ENCODE results near the gene CSMD2. TPM values are rescaled to one million over a fixed set of nuclear protein-coding genes. Genes with fewer than 3 reads are reported as not detected.

The CSMD2 gene
- total RNA-seq, 2 donors from 2014 or later = not detected

DNA sequence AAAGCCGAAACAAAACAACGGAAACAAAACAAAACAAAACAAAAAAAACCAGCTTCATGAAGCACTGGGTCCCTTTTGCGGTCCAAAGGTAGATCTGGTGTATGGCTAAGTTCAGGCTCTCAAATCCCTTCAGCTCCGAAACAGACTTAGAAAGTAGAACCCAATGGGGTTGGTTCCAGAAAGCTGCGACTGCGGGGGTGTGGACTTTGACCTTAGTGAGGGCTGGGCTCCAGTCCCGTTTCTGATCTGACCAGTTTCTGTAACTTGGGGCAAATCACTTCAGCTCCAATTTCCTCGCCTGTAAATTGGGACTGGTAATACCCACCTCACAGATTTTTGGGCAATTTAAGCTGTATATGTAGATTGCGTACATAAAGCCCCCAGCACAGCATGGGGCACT is 587.4 kb downstream of the CSMD2 start:
- Mint-ChIP-seq H3K36me3 (ENCODE audit: low read depth) (peaks cover 5% of the 10 kb centered on the region), H3K4me3 (no peak overlapping the region), H3K27me3 (peaks cover 79% of the 10 kb centered on the region), H3K27ac (no peak overlapping the region), H3K4me1 (no peaks in the 10 kb centered on the region)
- ATAC-seq (no peak), DNase-seq (no peak)
- no peaks in the 10 kb centered on the region for H3K9me3 ChIP-seq (ENCODE audit: control insufficient read depth, low read length, poor library complexity, severe bottlenecking)

DNA sequence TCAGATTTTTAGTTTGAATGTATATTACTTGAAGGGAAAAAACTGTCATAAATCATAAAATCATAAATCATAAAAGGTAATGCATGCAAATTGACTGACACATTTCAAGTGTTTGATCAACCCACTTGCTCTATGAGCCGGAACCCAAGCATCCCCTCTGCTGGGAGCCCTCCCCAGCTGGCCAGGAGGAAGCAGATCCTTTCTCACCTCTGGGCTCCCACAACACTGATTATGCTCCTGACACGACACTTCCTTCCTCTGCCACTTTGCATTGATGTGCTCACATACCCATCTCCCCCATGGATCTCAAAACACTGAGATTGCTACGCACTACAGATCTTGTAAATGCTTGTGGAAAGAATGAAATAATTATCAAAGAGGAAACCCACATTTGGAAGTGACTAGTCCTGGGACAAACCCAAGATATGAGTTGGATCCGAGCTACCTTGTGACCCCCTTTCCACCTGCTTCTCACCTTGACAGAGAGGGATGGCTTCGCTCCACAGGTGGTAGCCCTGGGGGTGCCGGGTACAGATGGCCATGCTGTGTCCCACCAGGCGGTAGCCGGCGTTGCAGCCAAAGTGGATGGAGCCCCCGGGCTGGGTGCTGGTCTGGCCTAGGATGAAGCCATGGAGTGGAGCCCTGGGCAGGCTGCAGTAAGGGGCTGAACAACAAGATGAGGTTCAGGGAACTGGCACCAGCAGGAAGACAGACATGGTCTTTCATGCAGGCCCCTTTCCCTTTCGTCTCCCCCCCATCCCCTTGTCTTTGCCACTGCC is 588.0 kb downstream of the CSMD2 start:
- Mint-ChIP-seq H3K4me1 (no peaks in the 10 kb centered on the region), H3K27me3 (peaks cover 79% of the 10 kb centered on the region), H3K4me3 (no peak overlapping the region), H3K27ac (no peak overlapping the region), H3K36me3 (ENCODE audit: low read depth) (peaks cover 5% of the 10 kb centered on the region)
- no peak for ATAC-seq
- H3K9me3 ChIP-seq (ENCODE audit: control insufficient read depth, low read length, poor library complexity, severe bottlenecking) = no peaks in the 10 kb centered on the region
- DNase-seq = no peak

DNA sequence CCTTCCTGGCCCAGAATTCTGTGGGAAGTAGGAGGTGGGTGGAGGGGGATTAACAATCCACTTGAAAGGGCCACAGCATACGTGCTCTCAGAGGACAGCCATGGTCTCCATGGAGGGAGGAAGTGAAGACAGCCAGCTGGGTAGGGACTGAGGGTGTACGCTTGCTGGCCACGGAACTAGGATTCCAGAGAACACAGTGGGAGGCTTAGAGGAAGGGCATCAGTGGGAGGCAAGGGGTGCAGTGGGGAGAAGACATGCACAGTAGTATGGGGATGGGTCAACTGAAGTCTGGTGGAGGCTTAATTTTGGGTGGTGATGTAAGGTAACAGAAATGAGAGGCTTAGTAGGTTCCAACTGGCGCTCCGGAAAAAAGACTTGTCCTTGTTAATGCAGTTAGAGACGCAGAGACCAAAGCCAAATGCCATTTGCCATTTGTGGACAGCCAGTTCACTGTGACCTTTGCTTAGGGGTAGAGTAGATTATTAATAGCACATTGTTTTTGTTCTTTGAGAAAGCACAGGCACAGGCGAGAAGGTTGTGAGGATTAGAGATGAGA is 589.6 kb downstream of the CSMD2 start:
- Mint-ChIP-seq H3K27me3 (peaks cover 80% of the 10 kb centered on the region), H3K4me3 (no peak overlapping the region), H3K4me1 (no peaks in the 10 kb centered on the region), H3K27ac (no peak overlapping the region), H3K36me3 (ENCODE audit: low read depth) (peaks cover 4% of the 10 kb centered on the region)
- ATAC-seq (no peak), DNase-seq (no peak)
- H3K9me3 ChIP-seq (ENCODE audit: control insufficient read depth, low read length, poor library complexity, severe bottlenecking) = no peaks in the 10 kb centered on the region

GRCh38 chr1:33573661-33574060 is 591.4 kb downstream of the CSMD2 start:
- Mint-ChIP-seq H3K4me3 (no peak overlapping the region), H3K27ac (no peak overlapping the region), H3K4me1 (no peaks in the 10 kb centered on the region), H3K27me3 (peaks cover 71% of the 10 kb centered on the region), H3K36me3 (ENCODE audit: low read depth) (peaks cover 2% of the 10 kb centered on the region)
- no peak for DNase-seq
- ATAC-seq = no peak
- H3K9me3 ChIP-seq (ENCODE audit: control insufficient read depth, low read length, poor library complexity, severe bottlenecking) = no peaks in the 10 kb centered on the region

DNA sequence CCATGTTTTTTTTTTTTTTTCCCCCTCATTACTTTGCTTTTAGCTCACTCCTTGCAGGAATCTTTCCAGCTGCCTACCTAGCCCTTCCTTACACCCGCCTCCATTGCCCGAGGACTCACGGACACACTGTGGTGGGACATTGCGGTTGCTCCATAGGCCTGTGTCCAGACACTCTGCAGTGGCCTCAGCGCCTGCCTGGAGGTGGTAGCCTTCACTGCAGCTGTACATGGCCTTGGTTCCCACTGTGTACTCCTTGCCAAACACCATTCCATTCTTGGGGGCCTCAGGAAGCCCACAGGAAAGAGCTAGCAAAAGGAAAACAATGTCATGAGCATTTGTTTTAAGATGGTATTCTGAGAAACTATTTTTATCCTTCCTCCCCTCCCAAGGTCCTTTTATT is 592.6 kb downstream of the CSMD2 start:
- Mint-ChIP-seq H3K4me1 (no peaks in the 10 kb centered on the region), H3K27ac (no peak overlapping the region), H3K4me3 (no peak overlapping the region), H3K27me3 (peaks cover 62% of the 10 kb centered on the region), H3K36me3 (ENCODE audit: low read depth) (peaks cover 2% of the 10 kb centered on the region)
- ATAC-seq = no peak
- H3K9me3 ChIP-seq (ENCODE audit: control insufficient read depth, low read length, poor library complexity, severe bottlenecking) = no peaks in the 10 kb centered on the region
- DNase-seq = no peak

DNA sequence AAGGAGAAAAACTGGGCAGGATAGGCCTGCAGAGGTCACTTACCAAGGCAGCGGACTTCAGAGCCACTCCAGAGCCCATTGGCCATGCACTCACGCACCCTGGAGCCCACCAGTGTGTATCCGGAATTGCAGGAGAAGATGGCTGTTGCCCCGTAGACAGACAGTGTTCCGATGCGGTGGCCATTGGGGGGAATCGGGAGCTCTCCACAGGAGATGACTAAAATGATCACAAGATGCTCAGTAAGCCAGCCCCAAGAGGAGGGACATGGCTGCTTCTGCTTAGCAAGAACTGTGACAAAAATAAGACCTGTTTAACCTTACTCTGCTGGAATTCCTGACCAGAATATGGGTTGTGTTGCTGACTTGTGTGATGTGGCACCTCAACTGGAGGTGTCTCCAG is 595.7 kb downstream of the CSMD2 start:
- Mint-ChIP-seq H3K4me3 (no peak overlapping the region), H3K36me3 (ENCODE audit: low read depth) (peaks cover 2% of the 10 kb centered on the region), H3K27ac (no peak overlapping the region), H3K4me1 (no peaks in the 10 kb centered on the region), H3K27me3 (peaks cover 43% of the 10 kb centered on the region)
- no peaks in the 10 kb centered on the region for H3K9me3 ChIP-seq (ENCODE audit: control insufficient read depth, low read length, poor library complexity, severe bottlenecking)
- no peak for ATAC-seq
- DNase-seq = no peak

GRCh38 chr1:33563699-33564098 is 601.3 kb downstream of the CSMD2 start:
- Mint-ChIP-seq H3K4me3 (no peak overlapping the region), H3K4me1 (no peaks in the 10 kb centered on the region), H3K36me3 (ENCODE audit: low read depth) (no peaks in the 10 kb centered on the region), H3K27me3 (peaks cover 46% of the 10 kb centered on the region), H3K27ac (no peak overlapping the region)
- DNase-seq = no peak
- no peak for ATAC-seq
- no peaks in the 10 kb centered on the region for H3K9me3 ChIP-seq (ENCODE audit: control insufficient read depth, low read length, poor library complexity, severe bottlenecking)

DNA sequence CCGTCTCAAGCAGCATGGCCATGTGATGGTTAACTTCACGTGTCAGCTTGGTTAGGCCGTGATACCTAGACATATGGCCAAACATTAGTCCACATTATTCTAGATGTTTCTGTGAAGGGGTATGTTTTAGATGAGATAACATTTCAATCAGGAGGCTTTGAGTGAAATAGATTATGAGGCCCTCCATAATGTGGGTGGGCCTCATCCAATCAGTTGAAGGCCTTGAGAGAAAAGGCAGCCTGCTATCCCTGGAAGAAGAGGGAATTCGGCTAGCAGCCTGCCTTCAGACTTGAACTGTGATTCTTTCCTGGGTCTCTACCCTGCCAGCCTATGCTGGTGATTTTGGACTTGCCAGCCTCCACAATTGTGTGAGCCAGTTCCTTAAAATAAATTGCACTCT is 602.5 kb downstream of the CSMD2 start:
- H3K36me3 Mint-ChIP-seq (ENCODE audit: low read depth) = no peaks in the 10 kb centered on the region
- H3K9me3 ChIP-seq (ENCODE audit: control insufficient read depth, low read length, poor library complexity, severe bottlenecking) = no peaks in the 10 kb centered on the region
- no peak overlapping the region for H3K4me3 Mint-ChIP-seq
- no peaks in the 10 kb centered on the region for H3K4me1 Mint-ChIP-seq
- no peak overlapping the region for H3K27ac Mint-ChIP-seq
- DNase-seq (no peak), ATAC-seq (no peak)
- peaks cover 46% of the 10 kb centered on the region for H3K27me3 Mint-ChIP-seq

- no peak overlapping the region for H3K27ac Mint-ChIP-seq
- H3K4me3 Mint-ChIP-seq = no peak overlapping the region
Observed at GRCh38 chr1:33561576-33561975, 603.5 kb downstream of the CSMD2 start.

GRCh38 chr1:33560680-33561079 is 604.4 kb downstream of the CSMD2 start:
- Mint-ChIP-seq H3K27me3 (peaks cover 46% of the 10 kb centered on the region), H3K4me1 (no peaks in the 10 kb centered on the region), H3K4me3 (no peak overlapping the region), H3K36me3 (ENCODE audit: low read depth) (no peaks in the 10 kb centered on the region), H3K27ac (no peak overlapping the region)
- no peak for DNase-seq
- H3K9me3 ChIP-seq (ENCODE audit: control insufficient read depth, low read length, poor library complexity, severe bottlenecking) = no peaks in the 10 kb centered on the region
- ATAC-seq = no peak

More at GRCh38 chr1:33561576-33561975, 603.5 kb downstream of the CSMD2 start:
- DNase-seq (no peak), ATAC-seq (no peak)
- Mint-ChIP-seq H3K36me3 (ENCODE audit: low read depth) (no peaks in the 10 kb centered on the region), H3K4me1 (no peaks in the 10 kb centered on the region), H3K27me3 (peaks cover 46% of the 10 kb centered on the region)
- H3K9me3 ChIP-seq (ENCODE audit: control insufficient read depth, low read length, poor library complexity, severe bottlenecking) = no peaks in the 10 kb centered on the region

DNA sequence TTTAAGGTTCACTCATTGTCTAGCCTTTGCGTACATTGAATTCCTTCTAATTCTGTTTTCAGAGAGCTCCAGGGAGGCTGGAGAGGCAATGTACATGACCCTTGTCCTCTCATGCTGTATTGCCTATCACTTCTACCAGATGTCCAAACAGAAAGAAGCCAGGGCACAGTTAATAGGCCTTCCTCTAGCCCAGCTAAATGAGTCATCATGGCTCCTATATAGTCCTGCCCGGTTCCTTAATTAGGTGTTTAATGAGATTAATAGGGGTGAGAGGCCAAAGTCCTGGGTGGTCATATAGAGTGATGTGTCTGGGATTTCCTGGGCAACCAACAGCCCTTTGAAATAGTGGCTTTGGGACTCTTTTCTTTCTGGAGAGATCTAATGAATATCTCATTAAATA is 616.3 kb downstream of the CSMD2 start:
- Mint-ChIP-seq H3K27ac (no peak overlapping the region), H3K36me3 (ENCODE audit: low read depth) (peaks cover 3% of the 10 kb centered on the region), H3K4me1 (no peaks in the 10 kb centered on the region), H3K27me3 (peaks cover 33% of the 10 kb centered on the region), H3K4me3 (no peak overlapping the region)
- DNase-seq (no peak), ATAC-seq (no peak)
- H3K9me3 ChIP-seq (ENCODE audit: control insufficient read depth, low read length, poor library complexity, severe bottlenecking) = no peaks in the 10 kb centered on the region

DNA sequence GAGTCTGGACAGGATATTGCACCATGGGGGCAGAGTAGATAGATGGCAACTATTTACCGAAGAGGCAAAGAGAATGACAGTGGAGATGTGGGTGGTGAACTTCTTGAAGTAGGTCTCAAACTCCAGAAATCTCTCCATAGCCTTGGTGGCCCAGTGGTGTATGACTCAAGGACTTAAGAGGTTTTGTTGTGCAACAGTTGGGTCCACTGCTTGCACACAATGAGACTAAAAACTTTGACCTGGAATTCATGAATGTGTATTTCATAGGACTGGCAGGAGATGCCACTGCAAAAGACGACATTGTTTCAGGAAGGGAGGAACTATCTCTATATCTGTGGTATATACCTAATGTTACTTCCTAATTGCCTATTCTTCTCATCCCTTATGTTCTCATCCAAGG is 616.7 kb downstream of the CSMD2 start:
- Mint-ChIP-seq H3K4me3 (no peak overlapping the region), H3K27me3 (peaks cover 30% of the 10 kb centered on the region), H3K36me3 (ENCODE audit: low read depth) (peaks cover 3% of the 10 kb centered on the region), H3K27ac (no peak overlapping the region), H3K4me1 (no peaks in the 10 kb centered on the region)
- no peak for ATAC-seq
- no peak for DNase-seq
- no peaks in the 10 kb centered on the region for H3K9me3 ChIP-seq (ENCODE audit: control insufficient read depth, low read length, poor library complexity, severe bottlenecking)

DNA sequence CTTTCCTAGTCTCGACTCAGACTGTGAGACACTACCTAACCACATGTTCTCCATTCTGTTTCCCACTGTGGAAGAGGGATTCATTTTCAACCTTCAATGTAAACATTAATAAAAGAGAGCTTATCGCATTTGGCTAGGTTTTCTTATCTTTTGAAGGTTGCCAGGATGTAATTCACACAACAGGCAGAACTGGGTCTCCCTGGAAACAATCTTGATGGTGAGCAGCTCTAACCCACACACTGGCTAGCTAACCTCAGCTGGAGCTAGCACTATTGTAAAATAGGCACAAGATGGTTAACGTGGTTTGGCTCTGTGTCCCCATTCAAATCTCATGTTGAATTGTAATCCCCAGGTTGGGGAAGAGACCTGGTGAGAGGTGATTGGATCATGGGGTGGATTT is 617.5 kb downstream of the CSMD2 start:
- no peak for DNase-seq
- ATAC-seq = no peak
- Mint-ChIP-seq H3K4me1 (no peaks in the 10 kb centered on the region), H3K4me3 (no peak overlapping the region), H3K36me3 (ENCODE audit: low read depth) (peaks cover 3% of the 10 kb centered on the region), H3K27ac (no peak overlapping the region), H3K27me3 (peaks cover 27% of the 10 kb centered on the region)
- H3K9me3 ChIP-seq (ENCODE audit: control insufficient read depth, low read length, poor library complexity, severe bottlenecking) = no peaks in the 10 kb centered on the region

- no peak overlapping the region for H3K27ac Mint-ChIP-seq
- no peak overlapping the region for H3K4me3 Mint-ChIP-seq
- no peak for DNase-seq
Observed at GRCh38 chr1:33541966-33542365, 623.1 kb downstream of the CSMD2 start.

More at GRCh38 chr1:33541966-33542365, 623.1 kb downstream of the CSMD2 start:
- ATAC-seq = no peak
- Mint-ChIP-seq H3K4me1 (no peaks in the 10 kb centered on the region), H3K36me3 (ENCODE audit: low read depth) (peaks cover 3% of the 10 kb centered on the region), H3K27me3 (peaks cover 38% of the 10 kb centered on the region)
- H3K9me3 ChIP-seq (ENCODE audit: control insufficient read depth, low read length, poor library complexity, severe bottlenecking) = no peaks in the 10 kb centered on the region

All from T-helper 17 cell (primary cell).